Measurements from ENCODE around the gene SNN. TPM values are rescaled to one million over a fixed set of nuclear protein-coding genes. Genes with fewer than 3 reads are reported as not detected.

The SNN gene
- total and polyA plus RNA-seq, 12 donors, result 10.1 to 61.4 (median 35.9) TPM

GRCh38 chr16:11639008-11639562 is 29.2 kb upstream of the SNN start:
- intact Hi-C loops (cut with DNase I), result loop anchor here in 1 of 10 donors (10.0 kb wide), 1 partner anchor 104 kb away; no protein-coding TSS in a partner anchor
- no peaks in the 10 kb centered on the region for H3K27me3 ChIP-seq
- H3K27ac ChIP-seq, result peak overlapping the region in 4 of 10 donors; percentile 77 to 92 (median 88)
- WGBS, 2 donors, result 56 to 59% methylated on average over 4 of the region's 4 CpGs
- ATAC-seq (no peak), DNase-seq (no peak)
- TF ChIP-seq CTCF (IDR thresholded peaks at IDR 0.05), result no peak
- H3K9me3 ChIP-seq, result no peaks in the 10 kb centered on the region
- H3K4me3 ChIP-seq, result no peak overlapping the region
- H3K4me1 ChIP-seq, result peaks cover 5 to 29% (median 16%) of the 10 kb centered on the region in 9 donors
- H3K36me3 ChIP-seq, result no peaks in the 10 kb centered on the region

GRCh38 chr16:11639925-11640899 is 28.0 kb upstream of the SNN start:
- Histone ChIP-seq H3K4me3 (no peak overlapping the region), H3K27me3 (no peaks in the 10 kb centered on the region)

DNA sequence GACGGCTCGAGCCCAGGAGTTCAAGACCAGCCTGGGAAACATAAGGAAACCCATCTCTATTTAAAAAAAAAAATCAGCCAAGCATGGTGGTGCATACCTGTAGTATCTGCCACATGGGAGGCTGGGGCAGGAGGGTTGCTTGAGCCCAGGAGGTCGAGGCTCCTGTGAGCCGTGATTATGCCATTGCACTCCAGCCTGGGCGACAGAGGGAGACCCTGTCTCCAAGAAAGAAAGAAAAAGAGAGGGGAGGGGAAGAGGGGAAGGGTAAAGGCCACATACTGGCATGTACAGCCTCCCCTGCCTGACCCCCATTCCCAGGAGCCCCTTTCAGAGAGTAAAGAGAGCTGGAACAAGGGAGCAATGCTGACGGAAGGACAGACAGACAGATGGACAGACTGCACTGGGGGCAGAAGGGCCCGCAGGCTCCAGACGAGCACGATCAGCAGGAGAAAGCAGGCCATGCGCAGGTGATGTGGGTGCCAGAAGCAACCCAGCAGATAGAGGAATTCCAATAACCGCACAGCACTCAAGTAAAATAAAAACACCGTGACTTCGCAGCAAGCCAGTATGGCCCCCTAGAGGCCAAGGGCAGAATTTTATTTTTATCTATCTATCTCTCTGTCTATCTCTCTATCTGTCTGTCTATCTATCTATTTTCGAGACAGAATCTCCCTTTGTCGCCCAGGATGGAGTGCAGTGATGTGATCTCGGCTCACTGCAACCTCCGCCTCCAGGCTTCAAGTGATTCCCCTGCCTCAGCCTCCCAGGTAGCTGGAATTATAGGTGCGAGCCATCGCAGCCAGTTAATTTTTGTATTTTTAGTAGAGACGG is 27.1 kb upstream of the SNN start:
- ATAC-seq, result peak; percentile 7 to 73 (median 49)
- Histone ChIP-seq H3K4me3 (no peak overlapping the region), H3K9me3 (no peaks in the 10 kb centered on the region), H3K27me3 (no peaks in the 10 kb centered on the region), H3K36me3 (no peaks in the 10 kb centered on the region), H3K27ac (peak overlapping the region; percentile 82 to 92 (median 87)), H3K4me1 (peaks cover 5 to 25% (median 16%) of the 10 kb centered on the region in 9 donors)
- intact Hi-C loops (cut with DNase I), result loop anchor here (1.0 to 10.0 kb wide), 13 partner anchors 28 to 244 kb away; partner anchors contain the start of genes LITAF (in 3 of the 10) and SNN (in 1 of the 10)
- peak; percentile 29 to 41 for DNase-seq
- WGBS, 2 donors, result 47 to 48% methylated on average over 20 of the region's 20 CpGs
- peak; percentile 69 to 90 (median 79) for TF ChIP-seq CTCF (IDR thresholded peaks at IDR 0.05)

More at GRCh38 chr16:11639925-11640899, 28.0 kb upstream of the SNN start:
- no peak for TF ChIP-seq CTCF (IDR thresholded peaks at IDR 0.05)
- intact Hi-C loops (cut with DNase I), result loop anchor here (2.0 to 10.0 kb wide), 13 partner anchors 29 to 243 kb away; partner anchors contain the start of genes LITAF (in 3 of the 10) and SNN (in 1 of the 10)
- no peaks in the 10 kb centered on the region for H3K36me3 ChIP-seq
- DNase-seq, result peak; percentile 79 to 89
- H3K9me3 ChIP-seq, result no peaks in the 10 kb centered on the region
- peaks cover 5 to 25% (median 16%) of the 10 kb centered on the region in 9 donors for H3K4me1 ChIP-seq
- 45% methylated on average over 25 of the region's 25 CpGs for WGBS, 2 donors
- peak overlapping the region; percentile 82 to 92 (median 87) for H3K27ac ChIP-seq
- peak; percentile 91 to 97 (median 92) for ATAC-seq
